ENCODE data around the gene ATXN1. TPM values are rescaled to one million over a fixed set of nuclear protein-coding genes. Genes with fewer than 3 reads are reported as not detected.

Gene ATXN1
- total RNA-seq, 4 donors from 2014 or later: 48.7 to 166 (median 105) TPM

GRCh38 chr6:16698997-16699868 is 62.0 kb downstream of the ATXN1 start:
- WGBS, 2 donors (ENCODE audit: low coverage in 1 of 2): 46 to 58% methylated on average over 7 of the region's 7 CpGs

GRCh38 chr6:16698162-16698533 is 63.1 kb downstream of the ATXN1 start:
- DNase-seq: no peak
- WGBS, 2 donors (ENCODE audit: low coverage in 1 of 2): 13 to 17% methylated on average over 1 of the region's 1 CpG
- Histone ChIP-seq H3K4me1 (peaks cover 7 to 37% (median 26%) of the 10 kb centered on the region in 4 donors), H3K4me3 (no peak overlapping the region), H3K27me3 (no peaks in the 10 kb centered on the region), H3K27ac (peak overlapping the region; percentile 16 to 82 (median 61)), H3K9me3 (no peaks in the 10 kb centered on the region), H3K36me3 (no peaks in the 10 kb centered on the region)
- intact Hi-C loops (cut with DNase I; ENCODE audit: low total_unique reads) (no loop called here), in situ Hi-C loops (cut with MboI; ENCODE audit: low pct_ligation_motif_present in 1 of 4, low pct_unique_long_range_greater_than_20kb in 1 of 4, low sequenced_read_pairs in 3 of 4) (no loop called here)
- TF ChIP-seq CTCF (IDR thresholded peaks at IDR 0.05) (no peak), POLR2A (IDR thresholded peaks at IDR 0.05) (no peak), POLR2AphosphoS5 (IDR thresholded peaks at IDR 0.05) (no peak), EP300 (IDR thresholded peaks at IDR 0.05; ENCODE audit: low read depth) (no peak)

More at GRCh38 chr6:16698997-16699868, 62.0 kb downstream of the ATXN1 start:
- TF ChIP-seq POLR2A (IDR thresholded peaks at IDR 0.05) (no peak), CTCF (IDR thresholded peaks at IDR 0.05) (no peak), EP300 (IDR thresholded peaks at IDR 0.05; ENCODE audit: low read depth) (no peak), POLR2AphosphoS5 (IDR thresholded peaks at IDR 0.05) (no peak)
- no peaks in the 10 kb centered on the region for H3K27me3 ChIP-seq
- peaks cover 7 to 46% (median 26%) of the 10 kb centered on the region in 4 donors for H3K4me1 ChIP-seq
- in situ Hi-C loops (cut with MboI; ENCODE audit: low pct_ligation_motif_present in 1 of 4, low pct_unique_long_range_greater_than_20kb in 1 of 4, low sequenced_read_pairs in 3 of 4): no loop called here
- intact Hi-C loops (cut with DNase I; ENCODE audit: low total_unique reads): no loop called here
- no peaks in the 10 kb centered on the region for H3K36me3 ChIP-seq
- no peaks in the 10 kb centered on the region for H3K9me3 ChIP-seq
- no peak for DNase-seq
- peak overlapping the region; percentile 57 to 82 (median 64) for H3K27ac ChIP-seq
- H3K4me3 ChIP-seq: no peak overlapping the region

- Histone ChIP-seq H3K27ac (peak overlapping the region in 3 of 4 donors; percentile 16 to 57 (median 45)), H3K36me3 (no peaks in the 10 kb centered on the region), H3K27me3 (no peaks in the 10 kb centered on the region), H3K9me3 (no peaks in the 10 kb centered on the region), H3K4me3 (no peak overlapping the region), H3K4me1 (peaks cover 7 to 37% (median 26%) of the 10 kb centered on the region in 4 donors)
- in situ Hi-C loops (cut with MboI; ENCODE audit: low pct_ligation_motif_present in 1 of 4, low pct_unique_long_range_greater_than_20kb in 1 of 4, low sequenced_read_pairs in 3 of 4) (no loop called here), intact Hi-C loops (cut with DNase I; ENCODE audit: low total_unique reads) (no loop called here)
- no peak for TF ChIP-seq EP300 (IDR thresholded peaks at IDR 0.05; ENCODE audit: low read depth)
- 65 to 81% methylated on average over 7 of the region's 7 CpGs for WGBS, 2 donors (ENCODE audit: low coverage in 1 of 2)
- DNase-seq: no peak
These were observed 63.7 kb downstream of the ATXN1 start for GRCh38 chr6:16697437-16698161.

- no peak for TF ChIP-seq EP300 (IDR thresholded peaks at IDR 0.05; ENCODE audit: low read depth)
- H3K4me1 ChIP-seq: peaks cover 7 to 37% (median 26%) of the 10 kb centered on the region in 4 donors
- H3K4me3 ChIP-seq: no peak overlapping the region
- 77 to 81% methylated on average over 2 of the region's 2 CpGs for WGBS, 2 donors (ENCODE audit: low coverage in 1 of 2)
- H3K36me3 ChIP-seq: no peaks in the 10 kb centered on the region
- intact Hi-C loops (cut with DNase I; ENCODE audit: low total_unique reads) (no loop called here), in situ Hi-C loops (cut with MboI; ENCODE audit: low pct_ligation_motif_present in 1 of 4, low pct_unique_long_range_greater_than_20kb in 1 of 4, low sequenced_read_pairs in 3 of 4) (no loop called here)
- DNase-seq: no peak
- no peaks in the 10 kb centered on the region for H3K27me3 ChIP-seq
- no peak overlapping the region for H3K27ac ChIP-seq
- H3K9me3 ChIP-seq: no peaks in the 10 kb centered on the region
These were observed 64.8 kb downstream of the ATXN1 start for GRCh38 chr6:16696496-16696895.

Data from transverse colon (tissue), 4 donors.